HepG2 (cell line): Measurements from ENCODE around the gene CUL1. TPM values are rescaled to one million over a fixed set of nuclear protein-coding genes. Genes with fewer than 3 reads are reported as not detected.
A peak's percentile ranks its signal among the peaks of the same experiment; 100 is the strongest.

ENCODE experiments used
- ATRX ChIP-seq: sonication (generic); formaldehyde crosslinking; IDR thresholded peaks from 2 replicates; pipeline ENCODE4 v1.4.0; 2020; ENCODE audit warnings: missing genetic modification reagents, borderline replicate concordance
- CHD4 ChIP-seq: fragments of 200-600 bp; sonication (generic); IDR thresholded peaks from 2 replicates; pipeline ENCODE4 v1.7.0; 2017; ENCODE audit warnings: mild to moderate bottlenecking, low read length, borderline replicate concordance
- DBP ChIP-seq: sonication (generic); formaldehyde crosslinking; IDR thresholded peaks from 2 replicates; pipeline ENCODE4 v1.4.0; 2020; ENCODE audit warnings: missing genetic modification reagents; ENCODE audit errors: not compliant biosample characterization
- DR1 ChIP-seq: sonication (generic); formaldehyde crosslinking; IDR thresholded peaks from 2 replicates; pipeline ENCODE4 v1.8.0; 2021; ENCODE audit warnings: mild to moderate bottlenecking, missing genetic modification reagents, inconsistent platforms
- FOXC1 ChIP-seq: sonication (generic); formaldehyde crosslinking; IDR thresholded peaks from 2 replicates; pipeline ENCODE4 v1.8.0; 2022; ENCODE audit warnings: mild to moderate bottlenecking, missing genetic modification reagents, borderline replicate concordance
- LRRFIP1 ChIP-seq: sonication (generic); formaldehyde crosslinking; conservative IDR thresholded peaks from 2 replicates; pipeline ENCODE4 v1.4.0; 2020; ENCODE audit warnings: missing genetic modification reagents
- MLLT10 ChIP-seq: sonication (generic); formaldehyde crosslinking; IDR thresholded peaks from 2 replicates; pipeline ENCODE4 v1.4.0; 2020; ENCODE audit warnings: missing genetic modification reagents
- PAXIP1 ChIP-seq: sonication (generic); formaldehyde crosslinking; conservative IDR thresholded peaks from 2 replicates; pipeline ENCODE4 v1.4.0; 2020; ENCODE audit warnings: mild to moderate bottlenecking, missing genetic modification reagents, moderate library complexity
- PPARG ChIP-seq: conservative IDR thresholded peaks from 2 replicates; pipeline ENCODE4 v1.6.1; 2016; ENCODE audit warnings: missing biosample characterization, missing genetic modification reagents
- SOX13 ChIP-seq, 3 experiments: fragments of 450-650 bp in 1 of 3; sonication (generic) in 1 of 3; formaldehyde crosslinking in 1 of 3; IDR thresholded peaks in 2 of 3; conservative IDR thresholded peaks in 1 of 3; 2 replicates each; pipeline versions ENCODE4 v1.5.0 to v1.6.1; 2016 to 2020; ENCODE audit warnings: antibody characterized with exemption in 1 of 3, mild to moderate bottlenecking in 1 of 3, missing compliant biosample characterization in 1 of 3, missing genetic modification reagents in 1 of 3, moderate library complexity in 1 of 3
- SRSF1 ChIP-seq: fragments of 200-400 bp; formaldehyde crosslinking; optimal IDR thresholded peaks from 2 replicates; pipeline ENCODE3; 2017; ENCODE audit warnings: mild to moderate bottlenecking, low read depth, low read length, moderate library complexity
- ZBTB7B ChIP-seq: sonication (generic); formaldehyde crosslinking; IDR thresholded peaks from 2 replicates; pipeline ENCODE4 v1.4.0; 2020; ENCODE audit warnings: missing genetic modification reagents
- ZFAT ChIP-seq: sonication (generic); formaldehyde crosslinking; conservative IDR thresholded peaks from 2 replicates; pipeline ENCODE4 v1.8.1; 2023; ENCODE audit warnings: missing genetic modification reagents, inconsistent platforms
- ZFY ChIP-seq: sonication (generic); formaldehyde crosslinking; IDR thresholded peaks from 2 replicates; pipeline ENCODE4 v1.4.0; 2020; ENCODE audit warnings: missing genetic modification reagents
- ZNF274 ChIP-seq: sonication (generic); formaldehyde crosslinking; IDR thresholded peaks from 2 replicates; pipeline ENCODE4 v1.5.1; 2020; ENCODE audit warnings: mild to moderate bottlenecking, missing genetic modification reagents
- ZNF276 ChIP-seq: sonication (generic); formaldehyde crosslinking; IDR thresholded peaks from 2 replicates; pipeline ENCODE4 v1.4.0; 2020; ENCODE audit warnings: mild to moderate bottlenecking, low read depth, missing genetic modification reagents
- ZNF34 ChIP-seq: sonication (generic); formaldehyde crosslinking; IDR thresholded peaks from 2 replicates; pipeline ENCODE4 v1.4.0; 2020; ENCODE audit warnings: mild to moderate bottlenecking, missing genetic modification reagents, borderline replicate concordance
- ZNF557 ChIP-seq: sonication (generic); formaldehyde crosslinking; IDR thresholded peaks from 2 replicates; pipeline ENCODE4 v1.4.0; 2020; ENCODE audit warnings: missing genetic modification reagents
- ZNF563 ChIP-seq: sonication (generic); formaldehyde crosslinking; IDR thresholded peaks from 2 replicates; pipeline ENCODE4 v1.8.0; 2022; ENCODE audit warnings: mild to moderate bottlenecking, moderate library complexity, missing genetic modification reagents
- ZNF709 ChIP-seq: sonication (generic); formaldehyde crosslinking; IDR thresholded peaks from 2 replicates; pipeline ENCODE4 v1.5.0; 2020; ENCODE audit warnings: mild to moderate bottlenecking, missing genetic modification reagents
- ZNF878 ChIP-seq: sonication (generic); formaldehyde crosslinking; IDR thresholded peaks from 2 replicates; pipeline ENCODE4 v1.8.1; 2023; ENCODE audit warnings: mild to moderate bottlenecking, missing genetic modification reagents, moderate library complexity
- polyA plus RNA-seq, 8 experiments: library from polyadenylated mRNA; depleted of rRNA in 3 of 8; stranded (reverse) in 7 of 8; unstranded in 1 of 8; fragments of >200 nt; fragmentation: Illumina TruSeq in 4 of 8; extraction: Trizol in 4 of 8; gene quantifications; 2 replicates each; pipeline versions ENCODE4 v1.2.1 to v1.2.3, GENCODE V29; 2011 to 2016; ENCODE audit warnings: low read depth in 4 of 8, missing spikeins in 1 of 8, mixed read lengths in 1 of 8; ENCODE audit not compliant: insufficient read depth in 1 of 8
- total RNA-seq, 5 experiments: library from RNA; depleted of rRNA; stranded (reverse); fragments of >200 nt; fragmentation: Illumina TruSeq; extraction: Trizol; gene quantifications; 2 replicates each; pipeline ENCODE4 v1.2.3, GENCODE V29; 2016; ENCODE audit warnings: low read depth in 1 of 5

CUL1 gene
- total and polyA plus RNA-seq, 2 of the 13 experiments (the other 11 are each of a cell fraction or from before 2014, with no cell fraction given), result 30.1 to 45.9 TPM

- TF ChIP-seq ZFAT (CRISPR knock-in tag), result no peak
- no peak for TF ChIP-seq ATRX
- no peak for TF ChIP-seq ZNF878
- no peak for TF ChIP-seq DBP (CRISPR knock-in tag)
- no peak for TF ChIP-seq PAXIP1 (CRISPR knock-in tag)
- TF ChIP-seq SOX13 (IDR thresholded peaks at IDR 0.05), result no peak
- TF ChIP-seq SOX13 (CRISPR knock-in tag; conservative IDR thresholded peaks at IDR 0.05 in 1 of 2, IDR thresholded peaks at IDR 0.05 in 1 of 2), result peak in 1 of 2 experiments; percentile 53; a peak in 1 of 4 replicates
- no peak for TF ChIP-seq SRSF1
- TF ChIP-seq ZFY (CRISPR knock-in tag), result peak; percentile 92
- TF ChIP-seq ZNF34, result no peak
- TF ChIP-seq DR1 (CRISPR knock-in tag), result no peak
- no peak for TF ChIP-seq LRRFIP1
- TF ChIP-seq CHD4, result no peak
- peak; percentile 92 for TF ChIP-seq ZNF709
- TF ChIP-seq MLLT10 (CRISPR knock-in tag), result no peak
- peak; percentile 63 for TF ChIP-seq ZNF563 (CRISPR knock-in tag)
- no peak for TF ChIP-seq ZNF557 (CRISPR knock-in tag)
- 0 out of 2 replicates have a peak, but pooled peaks have one; percentile 58 for TF ChIP-seq FOXC1 (CRISPR knock-in tag)
- TF ChIP-seq ZNF274 (CRISPR knock-in tag), result no peak
- TF ChIP-seq ZBTB7B (CRISPR knock-in tag), result no peak
- peak; percentile 96 for TF ChIP-seq PPARG (CRISPR knock-in tag)
- no peak for TF ChIP-seq ZNF276 (CRISPR knock-in tag)
These were observed 500 bp downstream of the CUL1 start (continued) for GRCh38 chr7:148699024-148699781.
